COLO668 (cell line): Measurements from ENCODE around the gene MEF2C.

Source experiments
- DNase-seq: peaks from one replicate; lab custom pipeline; 2025; ENCODE audit not compliant: unreplicated experiment; lab: John Stamatoyannopoulos, UW

Gene MEF2C

DNA sequence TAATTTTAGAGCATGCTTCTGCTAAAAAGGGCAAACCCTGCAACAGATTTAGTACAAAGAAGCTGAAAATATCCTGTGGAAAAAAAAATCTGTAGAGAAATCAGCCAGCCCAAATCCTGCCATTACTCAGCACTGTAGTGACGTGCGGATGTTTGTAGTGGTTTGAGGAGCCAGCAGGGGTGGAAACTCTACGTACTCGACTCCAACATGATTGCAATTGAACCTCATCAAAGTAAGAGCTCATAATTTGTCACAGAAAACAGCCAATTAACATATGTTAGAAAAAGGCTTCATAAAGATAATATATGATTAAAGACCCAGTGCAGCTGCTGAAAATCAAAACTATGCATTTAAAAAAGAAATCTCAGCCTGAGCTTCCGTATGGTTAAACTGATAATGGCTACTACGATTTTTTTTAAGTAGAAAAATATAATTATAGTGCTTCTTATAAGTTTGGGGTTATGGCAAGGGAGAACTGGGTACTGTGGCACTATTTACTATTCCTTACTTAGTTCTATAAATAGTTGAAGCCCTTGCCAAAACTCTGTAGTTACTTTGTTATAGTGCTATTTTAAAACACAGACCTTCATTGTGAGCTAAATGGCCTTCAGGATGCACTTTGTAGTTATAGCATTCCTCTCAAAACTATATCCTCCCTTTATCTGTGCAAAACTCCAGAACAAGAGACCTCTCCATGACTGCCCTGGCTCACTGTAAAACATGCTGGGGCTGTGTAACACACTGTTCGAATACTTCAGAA lies 49.4 kb downstream of the MEF2C start:
- no peak for DNase-seq

DNA sequence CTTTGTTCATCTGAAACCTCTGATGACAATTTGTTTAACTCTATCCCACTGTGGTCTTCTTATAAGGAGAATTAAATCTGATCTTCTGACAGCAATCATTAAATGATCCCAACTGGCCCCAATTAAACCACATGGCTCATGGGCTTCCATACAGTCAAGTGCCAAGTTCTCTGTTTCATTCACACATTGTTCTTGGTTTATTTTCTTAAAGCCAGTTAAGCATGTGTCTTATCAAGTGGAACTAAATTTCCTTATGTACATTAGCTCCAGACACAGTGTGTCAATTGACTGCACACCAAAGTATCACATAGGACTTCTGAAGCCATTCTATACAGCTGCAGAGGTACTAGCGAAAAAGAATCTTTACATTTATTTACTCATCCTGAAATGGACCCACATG lies 51.2 kb downstream of the MEF2C start:
- no peak for DNase-seq

DNA sequence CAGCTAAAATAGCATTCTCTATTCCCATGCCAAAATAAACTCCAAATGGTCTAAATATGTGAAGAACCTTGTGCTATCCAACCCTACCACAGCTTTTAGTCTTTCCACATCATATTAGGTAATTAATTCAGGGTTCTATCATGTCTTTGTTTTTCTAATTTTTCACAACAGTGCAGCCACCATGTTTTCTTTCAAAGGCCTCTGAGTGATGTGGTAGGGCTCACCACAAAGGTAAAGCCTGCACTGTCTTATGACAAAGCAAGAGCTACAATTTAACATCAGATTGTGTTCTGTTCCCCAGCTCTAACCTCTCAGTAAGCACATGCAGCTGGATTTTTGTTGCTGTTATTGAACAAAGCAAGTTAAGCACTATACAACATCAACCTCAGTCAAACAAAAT lies 52.4 kb downstream of the MEF2C start:
- no peak for DNase-seq

DNA sequence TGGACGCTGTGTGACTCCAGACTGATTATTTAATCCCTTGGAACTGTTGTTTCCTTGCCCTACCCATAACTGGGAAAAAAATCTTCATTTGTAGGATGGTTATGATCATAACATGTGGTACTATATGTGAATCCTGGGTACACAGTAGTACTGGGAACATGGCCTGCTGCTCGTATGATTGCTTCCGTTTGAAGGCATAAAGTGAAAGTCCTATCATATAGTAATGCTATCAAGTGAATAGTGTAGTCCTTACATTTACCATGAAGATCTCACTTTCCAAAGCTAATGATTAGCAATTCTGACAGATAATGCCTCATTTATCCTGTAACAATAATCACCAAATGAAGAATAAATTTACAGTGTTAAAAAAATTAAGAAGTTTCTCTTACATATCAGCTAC lies 53.2 kb downstream of the MEF2C start:
- DNase-seq, result no peak

DNA sequence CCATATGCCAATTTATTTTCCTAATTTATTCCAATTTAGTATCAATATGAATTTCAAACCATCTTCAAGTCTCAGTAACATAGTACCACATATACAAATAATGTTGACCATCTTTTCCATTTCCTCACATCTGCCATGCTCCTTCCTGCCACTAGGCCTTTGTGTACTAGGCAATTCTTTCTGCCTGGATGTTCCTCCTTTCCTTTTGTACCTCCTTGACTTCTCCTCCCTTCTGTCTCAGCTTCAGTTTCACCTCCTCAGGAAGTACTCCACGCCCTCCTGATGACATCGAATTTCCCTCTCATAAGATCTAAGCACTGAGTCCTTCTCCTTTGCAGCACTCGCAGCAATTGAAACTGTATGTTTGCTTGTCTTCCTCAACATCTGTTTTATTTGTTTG lies 53.9 kb downstream of the MEF2C start:
- DNase-seq, result no peak

DNA sequence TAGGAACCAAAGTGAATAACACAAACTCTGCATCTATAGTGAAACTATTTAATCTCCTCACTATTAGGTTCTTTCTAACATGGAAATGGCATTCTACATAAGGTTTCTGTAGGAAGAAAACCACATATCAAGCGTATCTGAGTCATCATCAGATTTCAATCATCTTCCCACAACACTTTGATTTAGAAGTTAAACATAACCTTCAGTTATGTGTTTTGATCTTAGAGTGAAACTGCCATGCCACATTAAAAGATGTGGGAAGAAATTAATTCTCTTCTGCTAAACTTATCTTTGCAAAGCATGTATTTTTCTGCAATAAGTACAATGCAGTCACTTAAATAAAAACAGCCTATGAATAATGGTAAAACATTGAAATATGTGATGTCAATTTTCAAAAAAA lies 55.0 kb downstream of the MEF2C start:
- no peak for DNase-seq

DNA sequence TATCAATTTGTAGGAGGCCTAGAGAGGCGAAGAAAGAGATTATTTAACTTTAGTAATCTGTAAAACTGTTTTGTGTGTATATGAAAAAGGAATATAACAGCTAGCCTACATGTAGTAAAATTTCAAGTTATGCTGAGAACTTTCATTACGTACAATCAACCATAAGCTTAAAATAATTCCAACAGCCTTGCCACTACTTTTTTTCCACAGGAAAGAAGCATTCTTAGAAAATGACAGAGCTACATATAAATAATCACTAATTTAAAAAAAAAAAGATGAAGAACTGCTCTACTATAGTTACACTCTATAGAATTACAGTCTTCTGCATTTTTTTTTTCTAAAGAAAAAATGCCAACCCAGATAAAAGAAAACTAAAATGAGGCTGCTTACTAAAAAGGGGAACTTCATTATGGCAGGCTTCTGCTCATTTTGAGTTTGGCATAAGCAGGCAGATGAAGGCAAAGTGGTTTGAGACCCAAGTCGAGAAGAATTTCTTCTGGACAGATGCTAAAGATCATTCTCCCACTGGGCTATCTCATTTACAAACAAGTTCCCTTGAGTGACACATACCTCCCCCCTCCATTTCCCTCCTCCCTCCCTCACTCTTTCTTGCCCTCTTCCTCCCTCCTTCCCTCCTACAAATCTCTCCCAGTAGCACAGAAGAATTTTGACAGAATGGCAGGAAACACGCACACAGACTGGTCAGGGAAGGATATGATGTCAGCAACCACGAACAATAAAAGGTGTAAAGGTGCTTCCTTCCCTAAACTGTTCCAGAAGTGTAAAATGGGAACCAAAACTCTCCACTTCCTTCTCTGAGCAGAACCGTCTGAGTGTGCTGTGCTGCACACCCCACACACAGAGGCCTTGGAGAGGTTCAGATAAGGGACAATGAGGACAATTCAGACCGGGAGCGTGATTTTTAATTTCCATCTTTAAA lies 56.1 kb downstream of the MEF2C start:
- DNase-seq, result no peak

DNA sequence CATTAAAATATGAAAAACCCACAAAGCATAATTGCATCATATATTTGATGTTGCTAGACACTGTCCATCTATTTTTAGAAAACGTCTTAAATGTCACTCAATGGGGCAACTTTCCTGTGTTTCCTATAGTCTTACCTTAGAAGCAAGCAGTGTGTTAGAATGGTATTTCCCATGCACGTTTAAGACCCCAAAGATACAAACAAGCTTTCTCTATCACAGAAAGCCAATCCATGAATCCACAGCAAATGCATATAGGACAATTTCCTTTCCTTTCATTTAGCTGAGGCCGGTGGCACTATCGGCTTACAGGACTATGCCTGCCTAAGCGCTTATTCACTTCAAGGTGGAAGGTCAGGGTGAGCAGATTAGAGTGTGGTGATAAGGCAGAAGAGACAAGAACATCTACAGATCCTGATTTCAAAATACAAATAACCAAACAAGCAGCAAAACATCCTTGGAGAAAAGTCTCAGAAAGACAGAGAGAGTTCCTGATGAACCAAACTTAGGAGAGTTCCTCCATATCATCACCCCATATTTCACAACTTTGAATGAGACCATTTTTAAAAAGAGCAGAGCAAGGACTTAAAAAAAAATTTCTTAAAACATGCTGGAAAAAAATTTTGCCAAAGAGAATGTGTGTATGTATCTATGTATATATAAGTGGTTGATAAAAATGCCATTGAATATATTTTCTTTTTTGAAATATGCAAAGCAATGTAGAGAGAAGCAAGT lies 57.2 kb downstream of the MEF2C start:
- DNase-seq, result no peak

DNA sequence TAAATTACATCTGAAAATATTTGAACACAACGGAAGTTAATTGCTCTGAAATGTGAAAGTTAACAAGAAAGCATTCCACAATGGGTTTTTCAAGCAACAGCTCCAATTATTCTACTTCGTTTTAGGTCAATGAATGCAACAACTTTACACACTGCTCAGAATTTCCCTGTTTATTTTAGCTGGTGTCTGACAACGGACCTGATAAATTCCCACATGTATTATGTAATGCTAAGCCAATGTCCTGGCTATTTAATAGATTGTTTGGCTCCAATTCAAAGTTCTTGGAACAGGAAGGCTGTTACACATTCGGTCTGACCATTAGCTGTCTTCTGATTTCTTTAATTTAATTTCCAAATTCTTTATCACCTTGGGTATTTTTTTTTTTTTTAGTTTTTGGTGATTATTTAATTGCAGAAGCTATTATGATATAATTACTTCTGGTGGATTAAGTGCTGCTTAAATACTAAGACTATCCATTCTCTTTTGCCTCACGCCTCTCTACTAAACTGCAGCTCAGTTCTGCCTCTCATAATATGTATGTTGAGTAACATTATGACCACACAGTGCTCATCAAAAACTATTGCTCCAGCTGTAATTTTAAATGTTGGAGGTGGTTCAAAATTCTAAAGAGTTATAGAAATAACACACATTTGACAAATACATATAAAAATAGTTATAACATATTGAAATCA lies 57.9 kb downstream of the MEF2C start:
- no peak for DNase-seq

DNA sequence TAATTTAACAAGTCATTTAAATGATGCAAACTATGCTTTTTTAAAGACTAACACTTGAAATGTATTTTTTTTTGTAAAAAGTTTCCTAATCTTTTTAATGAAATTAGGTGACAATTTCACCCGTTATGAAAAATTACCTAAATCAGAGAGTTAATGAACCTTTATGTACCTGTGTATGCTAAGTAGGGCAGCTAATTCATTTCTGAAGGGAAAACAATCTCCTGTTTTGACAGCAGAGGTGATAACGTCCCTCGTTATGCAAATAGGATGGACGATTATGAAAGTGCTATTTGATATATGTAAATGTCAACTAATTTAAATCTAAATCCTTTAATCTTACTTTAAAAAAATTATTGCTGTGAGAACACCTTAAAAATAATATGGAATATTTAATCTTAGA lies 58.8 kb downstream of the MEF2C start:
- no peak for DNase-seq

DNA sequence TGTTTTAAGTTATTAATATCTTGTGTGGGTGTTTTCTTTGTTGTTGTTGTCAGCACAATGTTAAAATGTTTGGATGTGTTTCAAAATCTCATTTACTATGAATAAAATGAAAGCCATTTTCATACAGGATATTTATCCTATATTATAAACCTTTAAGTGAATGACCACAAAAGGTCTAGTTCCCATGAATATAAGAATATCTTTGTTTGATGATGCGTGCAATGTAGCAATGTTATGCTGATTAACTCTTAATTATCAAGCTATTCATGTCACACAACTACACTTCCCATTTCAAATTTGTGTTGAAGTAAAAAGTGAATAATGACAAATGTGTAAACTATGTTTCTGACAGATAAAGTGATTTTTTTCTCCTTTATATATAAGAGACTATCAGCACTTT lies 59.8 kb downstream of the MEF2C start:
- DNase-seq, result no peak

DNA sequence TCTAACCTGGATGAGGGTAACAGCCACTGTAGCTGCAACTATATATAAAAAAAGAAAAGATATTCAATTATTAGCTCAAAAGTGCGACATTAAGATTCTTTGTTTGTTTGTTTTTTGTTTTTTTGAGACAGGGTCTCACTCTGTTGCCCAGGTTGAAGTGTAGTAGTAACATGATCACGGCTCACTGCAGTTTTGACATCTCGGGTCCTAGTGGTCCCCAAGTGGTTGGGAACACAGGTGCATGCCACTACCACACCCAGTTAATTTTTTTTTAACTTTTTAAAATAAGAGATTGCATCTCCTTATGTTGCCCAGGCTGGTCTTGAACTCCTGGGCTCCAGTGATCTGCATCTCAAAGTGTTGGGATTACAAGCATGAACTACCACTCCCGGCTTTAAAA lies 61.8 kb downstream of the MEF2C start:
- no peak for DNase-seq

DNA sequence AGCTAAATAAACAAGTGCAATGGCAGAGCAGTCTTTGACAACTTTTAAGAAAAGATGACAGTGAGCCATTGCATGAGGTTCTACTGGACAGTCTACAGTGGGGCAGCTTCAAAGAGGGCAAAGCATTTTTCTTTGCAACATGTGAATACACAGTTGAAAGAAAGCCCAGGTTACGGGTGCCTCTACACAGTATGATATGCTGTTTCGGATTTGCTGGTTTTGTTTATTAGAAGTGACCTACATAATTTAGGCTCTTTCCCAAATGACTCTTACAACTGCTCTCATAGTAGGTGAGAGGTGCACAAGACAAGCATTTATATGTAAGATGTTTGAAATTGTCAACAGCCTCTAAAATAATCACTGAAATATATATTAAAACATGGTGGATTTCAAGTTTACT lies 62.4 kb downstream of the MEF2C start:
- DNase-seq, result no peak

DNA sequence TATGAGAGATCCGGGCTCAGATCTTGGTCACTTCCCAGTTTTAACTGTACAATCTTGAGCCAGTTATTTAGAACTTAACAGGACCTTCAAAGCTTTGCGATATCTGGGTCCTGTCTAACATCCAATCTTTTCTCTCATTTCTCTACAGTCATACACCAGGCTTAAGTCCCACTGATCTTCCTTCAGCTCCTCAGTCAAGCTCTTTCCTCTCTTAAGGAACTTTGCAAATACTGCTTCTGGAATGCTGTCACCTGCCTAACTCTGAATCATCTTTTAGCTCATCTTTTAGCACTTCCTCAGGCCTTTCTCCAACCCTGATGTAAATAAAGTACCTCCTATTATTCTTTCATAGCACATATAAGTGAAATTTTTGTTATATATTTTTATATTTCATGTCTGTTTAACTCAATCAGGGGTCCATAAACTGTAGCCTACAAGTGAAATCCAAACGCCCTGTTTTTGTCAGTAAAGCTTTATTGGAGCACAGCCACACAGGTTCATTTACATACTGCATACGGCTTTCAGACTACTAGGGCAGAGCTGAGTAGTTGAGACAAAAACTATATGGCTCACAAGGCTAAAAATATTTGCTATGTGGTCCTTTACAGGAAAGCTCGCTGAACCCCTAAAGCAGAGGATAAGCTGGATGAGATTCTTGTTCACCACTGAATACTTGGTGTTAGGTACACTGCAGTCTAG lies 63.5 kb downstream of the MEF2C start:
- no peak for DNase-seq

DNA sequence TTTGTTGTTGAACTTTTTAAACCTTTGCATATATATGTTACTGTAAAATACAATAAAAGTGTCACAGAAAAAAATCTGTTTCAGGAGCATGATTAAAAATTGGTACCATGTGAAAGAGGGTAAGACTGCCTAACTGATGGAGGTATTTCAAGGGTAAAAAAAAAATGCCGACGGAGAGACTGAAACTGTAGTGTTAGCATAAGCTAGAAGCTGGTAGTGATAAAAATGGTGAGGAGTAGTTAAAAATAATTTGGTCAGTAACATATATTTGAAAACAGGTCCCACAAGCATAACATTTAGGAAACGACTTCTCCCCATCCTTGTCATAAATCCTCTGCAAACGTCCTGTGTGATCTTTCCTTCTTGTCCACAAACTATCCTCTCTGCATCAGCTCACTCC lies 64.7 kb downstream of the MEF2C start:
- DNase-seq, result no peak

DNA sequence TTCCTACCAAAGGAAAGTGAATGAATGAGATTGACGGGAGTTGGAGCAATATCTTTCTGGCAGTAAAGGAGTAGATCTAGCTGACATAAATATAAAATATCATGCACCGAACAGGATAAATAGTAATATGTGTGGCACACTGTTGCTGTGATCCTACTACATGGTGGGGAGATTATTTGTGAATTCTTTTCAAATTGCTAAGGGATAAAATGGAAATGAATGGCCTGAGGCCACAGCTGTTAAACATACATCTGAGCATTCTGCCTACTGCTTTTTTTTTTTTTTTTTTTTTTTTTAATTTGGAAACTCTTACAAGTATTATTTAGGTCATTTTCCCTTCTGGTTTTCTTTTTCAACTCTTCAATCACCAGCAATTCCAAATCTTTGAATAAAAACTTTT lies 66.8 kb downstream of the MEF2C start:
- no peak for DNase-seq

DNA sequence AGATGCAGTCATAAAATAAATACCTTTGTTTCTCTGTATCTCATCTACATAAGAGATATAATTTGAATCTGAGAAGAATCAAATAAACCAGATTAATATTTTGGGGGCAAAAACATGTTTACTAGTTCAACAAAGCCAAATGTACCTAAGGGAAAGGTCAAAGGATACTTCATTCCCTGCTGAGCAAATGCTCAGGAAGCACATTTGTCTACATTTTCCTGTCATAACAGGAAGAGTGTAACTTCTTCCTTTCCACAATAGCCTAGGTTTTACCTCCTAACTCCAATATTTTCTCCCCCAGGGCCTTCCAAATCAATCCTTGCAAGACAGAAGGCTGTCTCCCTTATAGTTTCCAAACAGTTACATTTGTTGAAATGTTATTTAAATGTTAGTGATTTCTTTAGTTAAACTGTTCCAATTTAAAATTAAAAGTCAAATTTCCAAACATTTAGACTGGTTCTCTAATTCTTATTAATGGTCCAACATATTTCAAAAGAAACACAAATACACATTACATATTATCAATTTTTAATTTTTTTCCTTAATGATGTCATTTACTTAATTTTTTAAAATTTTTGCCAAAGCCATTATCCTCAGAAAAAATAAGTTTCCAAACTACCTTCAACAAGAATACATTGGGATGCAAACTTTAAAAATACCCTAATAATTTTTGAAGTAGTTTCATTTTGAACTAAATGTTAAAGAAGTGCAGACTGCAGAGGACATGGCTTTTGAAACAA lies 67.8 kb downstream of the MEF2C start:
- DNase-seq, result no peak

DNA sequence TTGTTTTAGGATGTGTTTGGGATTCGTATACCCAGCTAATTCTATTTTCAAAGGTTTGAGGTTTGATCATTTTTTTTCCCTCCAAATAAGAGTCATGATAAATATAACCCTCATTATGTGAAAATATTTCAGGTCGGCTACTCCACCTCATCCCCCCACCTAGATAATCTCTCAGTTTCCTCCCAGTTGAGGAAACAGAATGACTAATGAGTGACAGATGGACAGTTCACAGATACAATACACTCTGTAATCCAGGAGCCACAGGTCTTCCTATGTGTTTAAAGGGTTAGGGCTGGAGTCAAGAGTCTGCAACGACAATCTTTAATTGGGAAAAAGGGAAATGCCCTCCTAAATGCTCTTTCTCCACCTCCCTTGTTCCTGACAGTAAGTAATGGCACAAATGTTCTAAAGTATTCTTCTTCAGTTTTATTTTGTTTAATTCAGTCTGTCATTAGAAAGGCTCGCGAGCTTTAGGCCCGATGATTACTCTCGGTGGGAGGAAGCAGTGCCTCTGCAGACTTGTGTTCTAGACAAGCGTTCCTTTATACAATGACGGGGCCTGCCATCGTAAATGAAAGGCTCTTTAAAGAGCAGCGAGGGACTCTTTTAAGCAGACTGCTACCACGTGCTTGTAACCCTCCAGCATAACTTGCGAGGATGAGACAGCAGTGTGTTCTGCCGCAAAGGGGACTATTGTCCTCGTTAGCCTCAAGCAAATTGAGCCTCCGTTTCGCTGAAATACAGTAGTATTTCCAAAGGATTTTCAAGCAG lies 69.0 kb downstream of the MEF2C start:
- DNase-seq, result no peak

DNA sequence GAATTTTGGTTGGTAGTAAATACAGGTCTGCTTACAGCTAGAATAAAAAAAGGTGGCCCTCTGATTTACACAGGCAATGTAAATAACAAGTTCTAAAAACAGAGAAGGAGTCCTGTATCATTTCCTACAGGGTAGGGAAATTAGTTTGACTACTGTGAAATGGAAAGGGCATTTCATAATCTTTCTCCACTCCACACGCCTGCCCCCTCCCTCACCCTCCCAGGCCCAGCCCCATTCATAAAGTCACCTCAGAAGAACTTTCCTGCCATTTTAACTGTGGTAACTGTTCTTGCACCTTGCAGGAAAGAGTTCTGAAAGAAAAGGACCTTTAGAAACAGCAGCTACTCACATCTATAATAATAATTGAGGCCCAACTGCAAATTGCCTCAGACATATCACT lies 69.7 kb downstream of the MEF2C start:
- no peak for DNase-seq
